ENCODE results near the gene WDR31.

GRCh38 chr9:113306566-113306965, 33.5 kb downstream of the WDR31 start:
- TF ChIP-seq CTCF (optimal IDR thresholded peaks at IDR 0.05 in 1 of 3, IDR thresholded peaks at IDR 0.05 in 1 of 3, conservative IDR thresholded peaks at IDR 0.05 in 1 of 3; ENCODE audit: extremely low read depth in 1 of 3, insufficient read depth in 2 of 3, low read length in 3 of 3), result no peak
- no peak for TF ChIP-seq EZH2 (IDR thresholded peaks at IDR 0.05; ENCODE audit: low read length)

All from keratinocyte (primary cell).